Measurements from ENCODE around the gene RPS15. TPM values are rescaled to one million over a fixed set of nuclear protein-coding genes. Genes with fewer than 3 reads are reported as not detected.

RPS15 gene
- total and polyA plus RNA-seq, 2 of the 13 experiments (the other 11 are each of a cell fraction or from before 2014, with no cell fraction given) = 695 to 1,411 TPM

DNA sequence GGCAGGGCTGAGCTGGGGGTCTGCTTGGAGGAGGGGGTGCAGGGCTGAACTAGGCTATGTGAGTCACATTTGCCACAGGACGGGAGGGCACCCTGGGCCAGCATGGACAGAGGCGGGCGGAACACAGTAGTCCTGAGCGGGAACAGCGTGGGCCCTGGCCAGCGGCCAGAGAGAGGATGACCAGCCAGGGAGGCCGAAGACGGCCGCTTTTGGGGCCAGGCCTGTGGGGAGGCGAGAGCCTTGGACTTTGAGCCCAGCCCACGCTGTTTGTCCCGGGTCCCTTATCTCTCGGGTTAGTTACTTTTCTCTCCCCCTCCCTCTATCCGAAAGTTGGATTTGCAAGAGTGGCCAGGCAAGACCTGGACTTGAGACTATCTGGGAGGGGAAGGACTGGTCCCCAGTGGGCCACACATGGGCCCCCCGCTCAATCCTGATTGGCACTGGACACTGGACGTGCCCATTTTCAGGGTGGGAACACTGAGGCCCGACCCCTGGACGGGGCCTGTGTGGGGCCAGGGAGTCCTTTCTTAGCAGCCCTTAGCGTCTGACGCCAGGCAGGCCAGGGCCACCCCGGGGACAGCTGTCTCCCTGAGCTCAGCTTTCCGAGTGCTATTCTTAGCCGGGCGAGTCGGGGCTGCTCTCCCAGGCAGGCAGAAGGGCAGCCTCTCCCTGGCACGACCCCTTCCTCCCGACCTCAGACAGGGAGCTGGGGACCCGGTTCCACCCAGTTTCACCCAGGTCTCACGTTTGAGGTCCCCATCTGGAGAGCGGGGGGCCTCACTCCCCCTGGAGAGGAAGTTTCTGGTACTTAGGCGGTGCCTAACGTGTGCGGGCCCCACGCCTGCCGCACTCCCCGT lies 37.7 kb upstream of the RPS15 start (continued):
- TF ChIP-seq, protein P1, sequence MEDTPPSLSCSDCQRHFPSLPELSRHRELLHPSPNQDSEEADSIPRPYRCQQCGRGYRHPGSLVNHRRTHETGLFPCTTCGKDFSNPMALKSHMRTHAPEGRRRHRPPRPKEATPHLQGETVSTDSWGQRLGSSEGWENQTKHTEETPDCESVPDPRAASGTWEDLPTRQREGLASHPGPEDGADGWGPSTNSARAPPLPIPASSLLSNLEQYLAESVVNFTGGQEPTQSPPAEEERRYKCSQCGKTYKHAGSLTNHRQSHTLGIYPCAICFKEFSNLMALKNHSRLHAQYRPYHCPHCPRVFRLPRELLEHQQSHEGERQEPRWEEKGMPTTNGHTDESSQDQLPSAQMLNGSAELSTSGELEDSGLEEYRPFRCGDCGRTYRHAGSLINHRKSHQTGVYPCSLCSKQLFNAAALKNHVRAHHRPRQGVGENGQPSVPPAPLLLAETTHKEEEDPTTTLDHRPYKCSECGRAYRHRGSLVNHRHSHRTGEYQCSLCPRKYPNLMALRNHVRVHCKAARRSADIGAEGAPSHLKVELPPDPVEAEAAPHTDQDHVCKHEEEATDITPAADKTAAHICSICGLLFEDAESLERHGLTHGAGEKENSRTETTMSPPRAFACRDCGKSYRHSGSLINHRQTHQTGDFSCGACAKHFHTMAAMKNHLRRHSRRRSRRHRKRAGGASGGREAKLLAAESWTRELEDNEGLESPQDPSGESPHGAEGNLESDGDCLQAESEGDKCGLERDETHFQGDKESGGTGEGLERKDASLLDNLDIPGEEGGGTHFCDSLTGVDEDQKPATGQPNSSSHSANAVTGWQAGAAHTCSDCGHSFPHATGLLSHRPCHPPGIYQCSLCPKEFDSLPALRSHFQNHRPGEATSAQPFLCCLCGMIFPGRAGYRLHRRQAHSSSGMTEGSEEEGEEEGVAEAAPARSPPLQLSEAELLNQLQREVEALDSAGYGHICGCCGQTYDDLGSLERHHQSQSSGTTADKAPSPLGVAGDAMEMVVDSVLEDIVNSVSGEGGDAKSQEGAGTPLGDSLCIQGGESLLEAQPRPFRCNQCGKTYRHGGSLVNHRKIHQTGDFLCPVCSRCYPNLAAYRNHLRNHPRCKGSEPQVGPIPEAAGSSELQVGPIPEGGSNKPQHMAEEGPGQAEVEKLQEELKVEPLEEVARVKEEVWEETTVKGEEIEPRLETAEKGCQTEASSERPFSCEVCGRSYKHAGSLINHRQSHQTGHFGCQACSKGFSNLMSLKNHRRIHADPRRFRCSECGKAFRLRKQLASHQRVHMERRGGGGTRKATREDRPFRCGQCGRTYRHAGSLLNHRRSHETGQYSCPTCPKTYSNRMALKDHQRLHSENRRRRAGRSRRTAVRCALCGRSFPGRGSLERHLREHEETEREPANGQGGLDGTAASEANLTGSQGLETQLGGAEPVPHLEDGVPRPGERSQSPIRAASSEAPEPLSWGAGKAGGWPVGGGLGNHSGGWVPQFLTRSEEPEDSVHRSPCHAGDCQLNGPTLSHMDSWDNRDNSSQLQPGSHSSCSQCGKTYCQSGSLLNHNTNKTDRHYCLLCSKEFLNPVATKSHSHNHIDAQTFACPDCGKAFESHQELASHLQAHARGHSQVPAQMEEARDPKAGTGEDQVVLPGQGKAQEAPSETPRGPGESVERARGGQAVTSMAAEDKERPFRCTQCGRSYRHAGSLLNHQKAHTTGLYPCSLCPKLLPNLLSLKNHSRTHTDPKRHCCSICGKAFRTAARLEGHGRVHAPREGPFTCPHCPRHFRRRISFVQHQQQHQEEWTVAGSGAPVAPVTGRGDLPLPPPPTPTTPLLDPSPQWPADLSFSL (CRISPR knock-in tag; IDR thresholded peaks at IDR 0.05) = no peak
- TF ChIP-seq ZNF263 (CRISPR knock-in tag; IDR thresholded peaks at IDR 0.05) (peak; percentile 75), NAIF1 (CRISPR knock-in tag; IDR thresholded peaks at IDR 0.05; ENCODE audit: borderline replicate concordance) (no peak), ZNF460 (CRISPR knock-in tag; IDR thresholded peaks at IDR 0.05; ENCODE audit: borderline replicate concordance) (peak; percentile 71; the same call in 1 of the 2 replicates), ZNF496 (CRISPR knock-in tag; IDR thresholded peaks at IDR 0.05; ENCODE audit: insufficient replicate concordance) (no peak), ZNF790 (CRISPR knock-in tag; IDR thresholded peaks at IDR 0.05; ENCODE audit: borderline replicate concordance) (no peak), SIN3B (IDR thresholded peaks at IDR 0.05; ENCODE audit: low read length) (no peak), NFE2 (CRISPR knock-in tag; IDR thresholded peaks at IDR 0.05) (no peak), NFATC3 (CRISPR knock-in tag; IDR thresholded peaks at IDR 0.05) (no peak), ZNF136 (CRISPR knock-in tag; IDR thresholded peaks at IDR 0.05; ENCODE audit: low read depth) (no peak), KDM1A (CRISPR knock-in tag; IDR thresholded peaks at IDR 0.05) (peak; percentile 100), ZNF446 (CRISPR knock-in tag; IDR thresholded peaks at IDR 0.05) (no peak), SMARCE1 (IDR thresholded peaks at IDR 0.05; ENCODE audit: borderline replicate concordance) (no peak), NFE2L1 (CRISPR knock-in tag; IDR thresholded peaks at IDR 0.05; ENCODE audit: borderline replicate concordance) (no peak), IKZF4 (CRISPR knock-in tag; IDR thresholded peaks at IDR 0.05; ENCODE audit: borderline replicate concordance, low read depth, not compliant biosample characterization) (no peak)
- TF ChIP-seq, protein P2, sequence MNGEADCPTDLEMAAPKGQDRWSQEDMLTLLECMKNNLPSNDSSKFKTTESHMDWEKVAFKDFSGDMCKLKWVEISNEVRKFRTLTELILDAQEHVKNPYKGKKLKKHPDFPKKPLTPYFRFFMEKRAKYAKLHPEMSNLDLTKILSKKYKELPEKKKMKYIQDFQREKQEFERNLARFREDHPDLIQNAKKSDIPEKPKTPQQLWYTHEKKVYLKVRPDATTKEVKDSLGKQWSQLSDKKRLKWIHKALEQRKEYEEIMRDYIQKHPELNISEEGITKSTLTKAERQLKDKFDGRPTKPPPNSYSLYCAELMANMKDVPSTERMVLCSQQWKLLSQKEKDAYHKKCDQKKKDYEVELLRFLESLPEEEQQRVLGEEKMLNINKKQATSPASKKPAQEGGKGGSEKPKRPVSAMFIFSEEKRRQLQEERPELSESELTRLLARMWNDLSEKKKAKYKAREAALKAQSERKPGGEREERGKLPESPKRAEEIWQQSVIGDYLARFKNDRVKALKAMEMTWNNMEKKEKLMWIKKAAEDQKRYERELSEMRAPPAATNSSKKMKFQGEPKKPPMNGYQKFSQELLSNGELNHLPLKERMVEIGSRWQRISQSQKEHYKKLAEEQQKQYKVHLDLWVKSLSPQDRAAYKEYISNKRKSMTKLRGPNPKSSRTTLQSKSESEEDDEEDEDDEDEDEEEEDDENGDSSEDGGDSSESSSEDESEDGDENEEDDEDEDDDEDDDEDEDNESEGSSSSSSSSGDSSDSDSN (CRISPR knock-in tag; IDR thresholded peaks at IDR 0.05) = peak; percentile 68
- TF ChIP-seq, protein P3, sequence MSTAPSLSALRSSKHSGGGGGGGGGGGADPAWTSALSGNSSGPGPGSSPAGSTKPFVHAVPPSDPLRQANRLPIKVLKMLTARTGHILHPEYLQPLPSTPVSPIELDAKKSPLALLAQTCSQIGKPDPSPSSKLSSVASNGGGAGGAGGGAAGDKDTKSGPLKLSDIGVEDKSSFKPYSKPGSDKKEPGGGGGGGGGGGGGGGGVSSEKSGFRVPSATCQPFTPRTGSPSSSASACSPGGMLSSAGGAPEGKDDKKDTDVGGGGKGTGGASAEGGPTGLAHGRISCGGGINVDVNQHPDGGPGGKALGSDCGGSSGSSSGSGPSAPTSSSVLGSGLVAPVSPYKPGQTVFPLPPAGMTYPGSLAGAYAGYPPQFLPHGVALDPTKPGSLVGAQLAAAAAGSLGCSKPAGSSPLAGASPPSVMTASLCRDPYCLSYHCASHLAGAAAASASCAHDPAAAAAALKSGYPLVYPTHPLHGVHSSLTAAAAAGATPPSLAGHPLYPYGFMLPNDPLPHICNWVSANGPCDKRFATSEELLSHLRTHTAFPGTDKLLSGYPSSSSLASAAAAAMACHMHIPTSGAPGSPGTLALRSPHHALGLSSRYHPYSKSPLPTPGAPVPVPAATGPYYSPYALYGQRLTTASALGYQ (CRISPR knock-in tag; IDR thresholded peaks at IDR 0.05) = no peak; the same call in 1 of the 2 replicates
